Measurements from ENCODE around the gene SLC6A18. TPM values are rescaled to one million over a fixed set of nuclear protein-coding genes. Genes with fewer than 3 reads are reported as not detected.
A peak's percentile ranks its signal among the peaks of the same experiment; 100 is the strongest.

SLC6A18 gene
- total and polyA plus RNA-seq, 9 of the 15 experiments (the other 6 are each of a cell fraction or from before 2014, with no cell fraction given) = not detected

- TF ChIP-seq HNRNPLL (IDR thresholded peaks at IDR 0.05; ENCODE audit: low read depth, low read length, poor library complexity, severe bottlenecking) (peak; percentile 86), PML (IDR thresholded peaks at IDR 0.05; ENCODE audit: low read length) (peak; percentile 92), CEBPB (tag; IDR thresholded peaks at IDR 0.05) (no peak), AFF4 (CRISPR knock-in tag; IDR thresholded peaks at IDR 0.05) (no peak), U2AF1 (optimal IDR thresholded peaks at IDR 0.05; ENCODE audit: low read depth, low read length) (no peak), BRCA1 (IDR thresholded peaks at IDR 0.05) (no peak), BRCA1 (CRISPR knock-in tag; IDR thresholded peaks at IDR 0.05) (no peak), STAT6 (CRISPR knock-in tag; IDR thresholded peaks at IDR 0.05) (no peak), FUS (optimal IDR thresholded peaks at IDR 0.05; ENCODE audit: low read depth, low read length) (no peak), TBP (optimal IDR thresholded peaks at IDR 0.05; ENCODE audit: low read depth, low read length) (peak; percentile 37), FOXJ2 (tag; IDR thresholded peaks at IDR 0.05) (no peak), HNRNPH1 (optimal IDR thresholded peaks at IDR 0.05; ENCODE audit: low read depth, low read length) (no peak), ZNF311 (CRISPR knock-in tag; IDR thresholded peaks at IDR 0.05) (peak; percentile 94), MYNN (IDR thresholded peaks at IDR 0.05) (peak; percentile 97), MYNN (CRISPR knock-in tag; IDR thresholded peaks at IDR 0.05) (no peak), HNRNPL (IDR thresholded peaks at IDR 0.05; ENCODE audit: low read depth, low read length) (peak; percentile 66), HOXB6 (CRISPR knock-in tag; IDR thresholded peaks at IDR 0.05; ENCODE audit: borderline replicate concordance) (no peak), CCNT2 (IDR thresholded peaks at IDR 0.05; ENCODE audit: borderline replicate concordance, extremely low read depth, insufficient read length, low read depth, low read length) (peak; percentile 97), HMG20A (CRISPR knock-in tag; conservative IDR thresholded peaks at IDR 0.05) (no peak)
- TF ChIP-seq, protein P1, sequence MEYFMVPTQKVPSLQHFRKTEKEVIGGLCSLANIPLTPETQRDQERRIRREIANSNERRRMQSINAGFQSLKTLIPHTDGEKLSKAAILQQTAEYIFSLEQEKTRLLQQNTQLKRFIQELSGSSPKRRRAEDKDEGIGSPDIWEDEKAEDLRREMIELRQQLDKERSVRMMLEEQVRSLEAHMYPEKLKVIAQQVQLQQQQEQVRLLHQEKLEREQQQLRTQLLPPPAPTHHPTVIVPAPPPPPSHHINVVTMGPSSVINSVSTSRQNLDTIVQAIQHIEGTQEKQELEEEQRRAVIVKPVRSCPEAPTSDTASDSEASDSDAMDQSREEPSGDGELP (CRISPR knock-in tag; IDR thresholded peaks at IDR 0.05; ENCODE audit: borderline replicate concordance) = peak; percentile 99
- TF ChIP-seq, protein P2, sequence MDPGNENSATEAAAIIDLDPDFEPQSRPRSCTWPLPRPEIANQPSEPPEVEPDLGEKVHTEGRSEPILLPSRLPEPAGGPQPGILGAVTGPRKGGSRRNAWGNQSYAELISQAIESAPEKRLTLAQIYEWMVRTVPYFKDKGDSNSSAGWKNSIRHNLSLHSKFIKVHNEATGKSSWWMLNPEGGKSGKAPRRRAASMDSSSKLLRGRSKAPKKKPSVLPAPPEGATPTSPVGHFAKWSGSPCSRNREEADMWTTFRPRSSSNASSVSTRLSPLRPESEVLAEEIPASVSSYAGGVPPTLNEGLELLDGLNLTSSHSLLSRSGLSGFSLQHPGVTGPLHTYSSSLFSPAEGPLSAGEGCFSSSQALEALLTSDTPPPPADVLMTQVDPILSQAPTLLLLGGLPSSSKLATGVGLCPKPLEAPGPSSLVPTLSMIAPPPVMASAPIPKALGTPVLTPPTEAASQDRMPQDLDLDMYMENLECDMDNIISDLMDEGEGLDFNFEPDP (CRISPR knock-in tag; IDR thresholded peaks at IDR 0.05) = no peak
Measured at GRCh38 chr5:1185629-1186350, 39.4 kb upstream of the SLC6A18 start (continued).

All from K562 (cell line).